Retinal pigment epithelial cell (primary cell): ENCODE measurements around the gene SETSIP.
A peak's percentile ranks its signal among the peaks of the same experiment; 100 is the strongest.
"Not testable (repeated sequence)": the region's sequence is repeated elsewhere in the genome, so short reads cannot be mapped to it uniquely, and the experiment has no call there.

Experiments
- DNase-seq: peaks from one replicate; pipeline ENCODE4 v3.0.0-alpha.2; 2010; ENCODE audit warnings: low read depth
- H3K4me3 ChIP-seq: 2 replicates; pipeline ENCODE4 v1.5.1; 2011; ENCODE audit warnings: mild to moderate bottlenecking, low read length, control low read depth, moderate library complexity
- CTCF ChIP-seq: conservative IDR thresholded peaks from 2 replicates; pipeline ENCODE4 v1.5.1; 2011; ENCODE audit warnings: low read depth, low read length, control low read depth, inconsistent platforms

SETSIP gene

GRCh38 chr1:92031281-92032110, 43.7 kb downstream of the SETSIP start:
- no peak for DNase-seq

GRCh38 chr1:92030656-92031107, 44.5 kb downstream of the SETSIP start:
- peak; percentile 61 for DNase-seq
- peak overlapping the region; percentile 58 for H3K4me3 ChIP-seq
- TF ChIP-seq CTCF = no peak

More at GRCh38 chr1:92031281-92032110, 43.7 kb downstream of the SETSIP start:
- H3K4me3 ChIP-seq = no peak overlapping the region
- no peak for TF ChIP-seq CTCF

- DNase-seq = no peak
- peak overlapping the region; percentile 55 for H3K4me3 ChIP-seq
- no peak for TF ChIP-seq CTCF
Observed at GRCh38 chr1:92029241-92029922, 45.8 kb downstream of the SETSIP start.

- TF ChIP-seq CTCF = no peak
- no peak overlapping the region for H3K4me3 ChIP-seq
- no peak for DNase-seq
Observed at GRCh38 chr1:92026806-92027205, 48.4 kb downstream of the SETSIP start.

GRCh38 chr1:92026042-92026441, 49.2 kb downstream of the SETSIP start:
- H3K4me3 ChIP-seq, DNase-seq: not testable (repeated sequence)
